DND-41 (cell line): ENCODE measurements around the gene PDSS1.

Source experiments
- EZH2 ChIP-seq: IDR thresholded peaks from 3 replicates; pipeline ENCODE4 v1.6.1; 2012; ENCODE audit warnings: borderline replicate concordance, low read depth, mild to moderate bottlenecking, moderate library complexity, low read length, inconsistent platforms; ENCODE audit not compliant: severe bottlenecking
- TF ChIP-seq, protein P1 (sequence below): IDR thresholded peaks from 2 replicates; pipeline ENCODE4 v1.5.1; 2012; ENCODE audit warnings: borderline replicate concordance, low read length, moderate library complexity, mild to moderate bottlenecking; ENCODE audit not compliant: poor library complexity, severe bottlenecking; ENCODE audit errors: extremely low read depth

DNA sequence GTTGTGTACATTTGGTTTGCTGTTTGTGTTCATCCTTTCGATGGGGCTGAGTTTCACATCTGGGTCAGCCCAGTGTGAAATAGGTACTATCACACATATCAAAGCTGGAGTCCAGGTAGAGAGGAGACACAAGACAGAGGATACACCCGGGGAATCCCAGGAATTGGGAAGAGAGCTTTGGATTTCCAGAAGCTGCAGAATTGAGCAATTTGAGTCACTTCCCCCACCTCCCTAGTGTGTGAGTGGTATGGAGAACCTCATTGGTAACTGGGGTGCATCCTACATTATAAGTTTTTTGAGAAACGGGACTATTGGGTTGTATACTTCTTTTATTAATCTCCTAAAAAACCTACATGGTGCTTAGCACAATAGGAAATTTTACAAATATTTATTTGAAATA, 12.1 kb upstream of the PDSS1 start:
- TF ChIP-seq, protein P1, sequence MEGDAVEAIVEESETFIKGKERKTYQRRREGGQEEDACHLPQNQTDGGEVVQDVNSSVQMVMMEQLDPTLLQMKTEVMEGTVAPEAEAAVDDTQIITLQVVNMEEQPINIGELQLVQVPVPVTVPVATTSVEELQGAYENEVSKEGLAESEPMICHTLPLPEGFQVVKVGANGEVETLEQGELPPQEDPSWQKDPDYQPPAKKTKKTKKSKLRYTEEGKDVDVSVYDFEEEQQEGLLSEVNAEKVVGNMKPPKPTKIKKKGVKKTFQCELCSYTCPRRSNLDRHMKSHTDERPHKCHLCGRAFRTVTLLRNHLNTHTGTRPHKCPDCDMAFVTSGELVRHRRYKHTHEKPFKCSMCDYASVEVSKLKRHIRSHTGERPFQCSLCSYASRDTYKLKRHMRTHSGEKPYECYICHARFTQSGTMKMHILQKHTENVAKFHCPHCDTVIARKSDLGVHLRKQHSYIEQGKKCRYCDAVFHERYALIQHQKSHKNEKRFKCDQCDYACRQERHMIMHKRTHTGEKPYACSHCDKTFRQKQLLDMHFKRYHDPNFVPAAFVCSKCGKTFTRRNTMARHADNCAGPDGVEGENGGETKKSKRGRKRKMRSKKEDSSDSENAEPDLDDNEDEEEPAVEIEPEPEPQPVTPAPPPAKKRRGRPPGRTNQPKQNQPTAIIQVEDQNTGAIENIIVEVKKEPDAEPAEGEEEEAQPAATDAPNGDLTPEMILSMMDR: no peak
- no peak for TF ChIP-seq EZH2
